ENCODE data around the gene MTMR2.

MTMR2 gene

GRCh38 chr11:95919514-95919913 is 4.4 kb downstream of the MTMR2 start:
- DNase-seq (ENCODE audit: extremely low read depth, low read depth) = no peak
- no peak for TF ChIP-seq CTCF (IDR thresholded peaks at IDR 0.05; ENCODE audit: low read depth, low read length)

GRCh38 chr11:95918720-95919119 is 5.2 kb downstream of the MTMR2 start:
- no peak for TF ChIP-seq CTCF (IDR thresholded peaks at IDR 0.05; ENCODE audit: low read depth, low read length)
- no peak for DNase-seq (ENCODE audit: extremely low read depth, low read depth)

GRCh38 chr11:95918056-95918455 is 5.9 kb downstream of the MTMR2 start:
- no peak for DNase-seq (ENCODE audit: extremely low read depth, low read depth)
- no peak for TF ChIP-seq CTCF (IDR thresholded peaks at IDR 0.05; ENCODE audit: low read depth, low read length)

GRCh38 chr11:95917193-95918036 is 6.5 kb downstream of the MTMR2 start:
- no peak for DNase-seq (ENCODE audit: extremely low read depth, low read depth)
- TF ChIP-seq CTCF (IDR thresholded peaks at IDR 0.05; ENCODE audit: low read depth, low read length) = no peak

DNA sequence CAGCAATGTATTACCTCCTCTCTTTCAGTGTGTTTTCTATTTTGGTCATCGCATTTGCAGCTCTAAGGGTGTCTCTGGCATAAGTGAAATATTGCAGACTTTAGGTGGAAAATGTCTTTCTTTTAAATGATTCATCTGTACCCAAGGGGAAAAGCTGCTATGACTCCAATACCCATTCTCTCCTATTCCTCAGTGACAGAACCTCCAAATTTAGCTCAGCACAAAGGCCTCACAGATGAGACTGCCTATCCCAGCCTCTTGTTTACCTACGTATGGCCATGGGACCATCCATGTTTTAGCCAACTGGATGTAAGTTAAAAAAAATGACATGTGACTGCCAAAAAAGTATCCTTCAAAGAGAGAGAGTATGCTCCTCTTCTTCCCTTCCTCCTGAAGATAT is 7.9 kb downstream of the MTMR2 start:
- no peak for TF ChIP-seq CTCF (IDR thresholded peaks at IDR 0.05; ENCODE audit: low read depth, low read length)
- DNase-seq (ENCODE audit: extremely low read depth, low read depth) = no peak

- no peak for TF ChIP-seq CTCF (IDR thresholded peaks at IDR 0.05; ENCODE audit: low read depth, low read length)
Observed at GRCh38 chr11:95915051-95915450, 8.9 kb downstream of the MTMR2 start.

GRCh38 chr11:95913830-95914615 is 9.9 kb downstream of the MTMR2 start:
- no peak for TF ChIP-seq CTCF (IDR thresholded peaks at IDR 0.05; ENCODE audit: low read depth, low read length)
- no peak for DNase-seq (ENCODE audit: extremely low read depth, low read depth)

More at GRCh38 chr11:95915051-95915450, 8.9 kb downstream of the MTMR2 start:
- DNase-seq (ENCODE audit: extremely low read depth, low read depth) = no peak

Measured in AG09319 (cell line).